Activated naive CD4-positive, alpha-beta T cell treated with anti-CD3 and anti-CD28 coated beads, Interleukin-2, amount 50 U/mL, for 72 hours (primary cell): ENCODE results near the gene GSX2. TPM values are rescaled to one million over a fixed set of nuclear protein-coding genes. Genes with fewer than 3 reads are reported as not detected.

Experiments used
- ATAC-seq, 2 donors: fragments of 150-1000 bp; cut with Tn5 transposase; 2 replicates each; pipeline ENCODE4 v1.10.0; 2021; ENCODE audit warnings: mild to moderate bottlenecking in 2 of 2, moderate library complexity in 2 of 2
- DNase-seq, 2 donors: peaks; one replicate each; pipeline ENCODE4 v3.0.0; 2021 to 2022; ENCODE audit warnings: low spot score in 2 of 2
- H3K27ac Mint-ChIP-seq, 2 donors: one replicate each; pipeline ENCODE4 v1.8.0; 2022; ENCODE audit warnings: mild to moderate bottlenecking in 2 of 2, mixed read lengths in 2 of 2
- H3K36me3 Mint-ChIP-seq, 2 donors: one replicate each; pipeline ENCODE4 v1.8.0; 2022; ENCODE audit warnings: mixed read lengths in 2 of 2
- H3K9me3 Mint-ChIP-seq, 2 donors: one replicate each; pipeline ENCODE4 v1.8.0; 2022; ENCODE audit warnings: mixed read lengths in 2 of 2
- total RNA-seq, 2 donors: library from RNA; stranded (reverse); gene quantifications; one replicate each; pipeline ENCODE4 v1.2.3, GENCODE V29; 2022

The GSX2 gene
- total RNA-seq, 2 donors from 2014 or later, result not detected

DNA sequence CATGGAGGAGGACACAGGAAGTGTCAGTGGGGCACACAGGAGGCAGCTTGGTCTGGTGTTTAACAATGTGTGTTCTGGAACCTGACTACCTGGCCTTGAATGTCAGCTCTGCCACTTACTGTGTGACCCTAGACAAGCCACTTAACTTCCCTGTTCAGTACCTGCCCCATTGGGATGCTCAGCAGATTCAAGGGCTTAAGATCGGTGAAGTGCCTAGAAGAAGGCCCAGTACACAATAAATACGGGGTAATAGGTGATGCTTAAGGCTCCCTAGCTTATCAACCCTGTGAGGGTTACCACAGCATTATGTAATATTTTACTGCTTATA lies 33.9 kb upstream of the GSX2 start:
- H3K9me3 Mint-ChIP-seq, result no peaks in the 10 kb centered on the region
- ATAC-seq, result no peak
- no peak overlapping the region for H3K27ac Mint-ChIP-seq
- no peak for DNase-seq
- peaks cover 0 to 9% of the 10 kb centered on the region in 2 donors for H3K36me3 Mint-ChIP-seq

DNA sequence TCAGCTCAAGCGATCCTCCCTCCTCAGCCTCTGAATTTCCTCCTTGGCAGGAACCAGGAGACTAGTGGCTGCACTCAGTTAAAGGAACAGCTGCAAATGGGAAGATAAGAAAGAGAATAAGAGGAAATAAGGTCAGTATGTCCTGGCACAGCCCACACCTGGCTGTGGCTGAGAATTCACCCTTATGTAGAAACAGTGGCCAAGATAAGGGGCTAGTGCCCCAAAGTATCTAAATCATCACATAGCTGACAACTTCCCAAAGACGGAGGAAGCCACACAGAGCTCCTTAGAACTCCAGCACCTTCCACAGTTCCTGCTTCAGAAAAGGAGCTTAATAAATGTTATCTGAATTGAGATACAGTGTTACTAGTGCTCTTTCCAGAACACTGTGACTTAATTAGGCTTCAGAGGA lies 33.2 kb upstream of the GSX2 start:
- no peak overlapping the region for H3K27ac Mint-ChIP-seq
- no peaks in the 10 kb centered on the region for H3K9me3 Mint-ChIP-seq
- no peak for DNase-seq
- peaks cover 0 to 9% of the 10 kb centered on the region in 2 donors for H3K36me3 Mint-ChIP-seq
- ATAC-seq, result no peak

DNA sequence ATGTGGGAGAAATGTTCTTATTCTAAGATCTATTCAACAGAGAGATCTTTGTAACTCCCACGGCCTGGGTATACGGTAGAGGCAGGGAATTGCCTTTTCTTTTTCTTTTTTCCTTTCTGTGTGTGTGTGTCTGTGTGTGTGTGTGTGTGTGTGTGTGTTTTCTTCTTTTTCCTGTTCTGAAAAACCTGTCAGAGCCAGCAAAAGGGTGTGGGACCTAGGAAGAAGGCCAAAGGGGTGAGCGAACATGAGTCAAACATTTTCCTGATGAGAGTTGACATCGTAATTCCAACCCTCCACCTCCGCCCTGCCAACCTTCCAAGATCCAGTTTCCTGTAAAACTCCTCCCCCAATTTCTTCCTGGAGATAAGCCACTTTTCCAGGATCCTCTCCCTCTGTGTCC lies 32.8 kb upstream of the GSX2 start:
- DNase-seq (no peak), ATAC-seq (no peak)
- peaks cover 0 to 1% of the 10 kb centered on the region in 2 donors for H3K9me3 Mint-ChIP-seq
- peaks cover 0 to 9% of the 10 kb centered on the region in 2 donors for H3K36me3 Mint-ChIP-seq
- H3K27ac Mint-ChIP-seq, result no peak overlapping the region

GRCh38 chr4:54073271-54073880 lies 26.6 kb upstream of the GSX2 start:
- ATAC-seq (no peak), DNase-seq (no peak)
- Mint-ChIP-seq H3K27ac (no peak overlapping the region), H3K9me3 (peaks cover 0 to 5% of the 10 kb centered on the region in 2 donors), H3K36me3 (no peaks in the 10 kb centered on the region)

GRCh38 chr4:54074381-54074780 lies 25.6 kb upstream of the GSX2 start:
- ATAC-seq, result no peak
- Mint-ChIP-seq H3K36me3 (no peaks in the 10 kb centered on the region), H3K27ac (no peak overlapping the region), H3K9me3 (peaks cover 0 to 5% of the 10 kb centered on the region in 2 donors)
- DNase-seq, result no peak

DNA sequence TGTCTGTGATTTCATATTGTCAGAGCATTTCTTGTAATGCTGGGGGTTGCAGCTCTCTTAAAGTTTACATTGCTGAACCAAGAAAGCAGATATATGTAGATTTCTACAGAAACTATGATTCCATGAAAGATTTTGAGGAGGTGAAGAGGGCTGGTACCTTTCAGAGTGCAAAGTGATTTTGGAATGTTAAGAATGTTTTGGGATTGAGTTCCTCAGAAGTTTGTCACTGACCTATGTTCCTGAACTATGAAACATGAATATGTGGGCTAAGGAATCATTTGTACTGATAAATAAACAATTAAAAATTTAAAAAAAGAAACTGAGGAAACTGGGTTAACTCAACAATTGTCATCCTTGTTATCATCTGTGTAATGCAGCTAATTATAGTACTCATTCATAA lies 23.3 kb upstream of the GSX2 start:
- Mint-ChIP-seq H3K27ac (no peak overlapping the region), H3K36me3 (no peaks in the 10 kb centered on the region), H3K9me3 (peaks cover 0 to 5% of the 10 kb centered on the region in 2 donors)
- ATAC-seq (no peak), DNase-seq (no peak)

GRCh38 chr4:54077812-54078211 lies 22.2 kb upstream of the GSX2 start:
- DNase-seq (no peak), ATAC-seq (peak in 1 of 2 donors; percentile 71)
- Mint-ChIP-seq H3K27ac (no peak overlapping the region), H3K36me3 (no peaks in the 10 kb centered on the region), H3K9me3 (no peaks in the 10 kb centered on the region)

- no peak overlapping the region for H3K27ac Mint-ChIP-seq
- no peaks in the 10 kb centered on the region for H3K36me3 Mint-ChIP-seq
- H3K9me3 Mint-ChIP-seq, result no peaks in the 10 kb centered on the region
- ATAC-seq (no peak), DNase-seq (no peak)
These were observed 17.8 kb upstream of the GSX2 start for GRCh38 chr4:54082168-54082567.

GRCh38 chr4:54085284-54085683 lies 14.7 kb upstream of the GSX2 start:
- Mint-ChIP-seq H3K36me3 (no peaks in the 10 kb centered on the region), H3K9me3 (no peaks in the 10 kb centered on the region), H3K27ac (no peak overlapping the region)
- DNase-seq, result no peak
- no peak for ATAC-seq

GRCh38 chr4:54089875-54090274 lies 10.1 kb upstream of the GSX2 start:
- DNase-seq (no peak), ATAC-seq (no peak)
- no peaks in the 10 kb centered on the region for H3K9me3 Mint-ChIP-seq
- H3K36me3 Mint-ChIP-seq, result peaks cover 0 to 5% of the 10 kb centered on the region in 2 donors
- H3K27ac Mint-ChIP-seq, result no peak overlapping the region

DNA sequence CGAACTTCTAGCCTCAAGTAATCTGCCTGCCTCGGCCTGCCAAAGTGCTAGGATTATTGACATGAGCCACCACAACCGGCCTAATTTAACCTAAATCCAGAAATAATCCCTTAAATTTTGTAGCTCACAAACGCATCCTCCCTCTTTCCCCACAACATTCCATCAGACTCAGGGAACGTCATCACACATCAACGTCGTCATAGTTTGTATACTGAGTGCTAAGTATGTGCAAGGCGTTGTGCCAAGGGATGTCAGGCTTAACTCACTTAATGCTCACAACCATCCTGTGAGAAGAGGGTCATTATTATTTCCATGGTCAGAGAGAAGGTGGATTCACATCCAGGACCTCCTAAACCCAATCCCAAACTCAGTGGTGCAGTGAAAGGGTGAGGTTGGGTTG lies 9.6 kb upstream of the GSX2 start:
- Mint-ChIP-seq H3K9me3 (no peaks in the 10 kb centered on the region), H3K27ac (no peak overlapping the region), H3K36me3 (peaks cover 0 to 5% of the 10 kb centered on the region in 2 donors)
- DNase-seq (no peak), ATAC-seq (no peak)

DNA sequence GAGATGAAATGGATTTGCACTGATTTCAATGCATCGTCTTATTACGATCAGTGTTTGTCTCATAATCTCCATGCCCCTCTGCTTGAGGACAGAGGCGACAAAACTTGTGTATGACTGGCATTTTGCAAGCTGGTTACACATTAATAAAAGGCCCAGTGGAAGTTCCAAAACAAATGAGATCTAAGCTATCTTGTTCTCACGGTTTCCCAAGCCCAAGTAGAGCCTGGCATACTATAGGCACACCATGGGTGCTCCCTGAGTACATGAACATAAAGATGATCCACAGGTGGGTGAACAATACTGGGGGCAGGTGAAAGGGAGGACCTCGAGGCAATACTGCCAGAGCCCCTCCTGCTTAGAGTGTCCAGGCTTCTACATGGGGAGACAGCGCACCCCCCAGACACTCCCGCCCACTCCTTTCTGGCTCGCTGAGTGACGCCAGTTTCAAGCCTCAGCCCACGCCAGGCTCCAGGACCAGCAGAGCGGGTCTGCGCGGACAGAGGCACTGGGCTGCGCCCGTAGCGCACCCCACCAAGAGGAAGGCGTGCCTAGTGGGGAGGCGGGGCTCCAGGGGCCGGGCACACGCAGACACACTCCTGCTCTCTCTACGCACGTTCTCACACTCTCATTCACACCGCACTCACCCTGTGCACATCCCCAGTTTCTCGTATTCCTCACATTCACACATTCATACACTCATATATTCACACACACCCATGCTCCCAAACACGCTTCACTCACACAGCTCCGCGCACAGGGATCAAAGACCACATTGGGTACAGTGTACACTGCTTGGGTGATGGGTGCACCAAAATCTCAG lies 8.9 kb upstream of the GSX2 start:
- DNase-seq, result no peak
- Mint-ChIP-seq H3K36me3 (peaks cover 2 to 7% of the 10 kb centered on the region in 2 donors), H3K9me3 (no peaks in the 10 kb centered on the region), H3K27ac (no peak overlapping the region)
- peak; percentile 30 to 42 for ATAC-seq

GRCh38 chr4:54091637-54092404 lies 8.1 kb upstream of the GSX2 start:
- Mint-ChIP-seq H3K9me3 (no peaks in the 10 kb centered on the region), H3K27ac (no peak overlapping the region), H3K36me3 (peaks cover 7 to 15% of the 10 kb centered on the region in 2 donors)
- DNase-seq (peak; percentile 68 to 72), ATAC-seq (peak; percentile 89 to 92)

DNA sequence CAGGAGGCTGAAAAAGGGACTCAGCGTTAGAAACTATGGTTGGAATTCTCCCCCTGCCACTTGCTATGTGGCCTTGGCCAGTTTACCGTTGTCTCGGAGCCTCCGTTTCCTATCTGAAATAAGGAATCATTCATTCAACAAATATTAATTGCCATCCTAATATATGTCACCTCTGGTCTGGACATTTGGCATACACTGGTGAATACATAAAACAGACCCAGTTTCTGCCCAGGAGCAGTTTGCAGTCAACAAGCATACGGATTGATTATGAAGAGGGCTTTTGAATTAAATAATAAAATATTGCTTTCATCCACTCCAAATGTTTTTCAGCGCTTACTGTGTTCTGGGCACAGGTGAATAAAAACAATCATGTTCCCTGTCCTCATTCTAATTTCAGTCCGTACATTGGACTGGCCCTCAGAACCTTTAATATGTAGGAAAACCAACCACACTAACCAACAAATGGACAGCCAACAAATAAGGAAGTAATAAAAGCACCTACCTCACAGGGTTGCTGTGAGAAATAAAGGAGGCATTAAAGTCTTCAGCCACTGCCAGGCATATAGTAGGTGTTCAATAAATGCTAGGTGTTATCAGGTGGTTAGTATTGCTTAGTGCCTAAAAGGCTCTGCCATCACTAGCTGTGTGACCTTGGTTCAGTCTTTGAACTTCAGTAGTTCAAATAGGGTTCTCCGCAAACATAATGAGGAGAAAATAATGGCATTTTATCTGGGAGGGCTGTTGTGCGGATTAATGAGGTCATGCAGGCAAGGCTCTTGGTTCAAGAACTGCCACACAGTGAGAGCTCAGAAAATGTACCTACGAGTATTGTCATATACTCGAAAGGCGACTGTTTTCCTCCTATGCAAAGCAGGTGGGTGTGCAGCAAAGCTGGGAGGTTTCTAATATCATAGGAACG lies 7.3 kb upstream of the GSX2 start:
- Mint-ChIP-seq H3K9me3 (no peaks in the 10 kb centered on the region), H3K27ac (no peak overlapping the region), H3K36me3 (peaks cover 7 to 15% of the 10 kb centered on the region in 2 donors)
- DNase-seq (no peak), ATAC-seq (no peak)

DNA sequence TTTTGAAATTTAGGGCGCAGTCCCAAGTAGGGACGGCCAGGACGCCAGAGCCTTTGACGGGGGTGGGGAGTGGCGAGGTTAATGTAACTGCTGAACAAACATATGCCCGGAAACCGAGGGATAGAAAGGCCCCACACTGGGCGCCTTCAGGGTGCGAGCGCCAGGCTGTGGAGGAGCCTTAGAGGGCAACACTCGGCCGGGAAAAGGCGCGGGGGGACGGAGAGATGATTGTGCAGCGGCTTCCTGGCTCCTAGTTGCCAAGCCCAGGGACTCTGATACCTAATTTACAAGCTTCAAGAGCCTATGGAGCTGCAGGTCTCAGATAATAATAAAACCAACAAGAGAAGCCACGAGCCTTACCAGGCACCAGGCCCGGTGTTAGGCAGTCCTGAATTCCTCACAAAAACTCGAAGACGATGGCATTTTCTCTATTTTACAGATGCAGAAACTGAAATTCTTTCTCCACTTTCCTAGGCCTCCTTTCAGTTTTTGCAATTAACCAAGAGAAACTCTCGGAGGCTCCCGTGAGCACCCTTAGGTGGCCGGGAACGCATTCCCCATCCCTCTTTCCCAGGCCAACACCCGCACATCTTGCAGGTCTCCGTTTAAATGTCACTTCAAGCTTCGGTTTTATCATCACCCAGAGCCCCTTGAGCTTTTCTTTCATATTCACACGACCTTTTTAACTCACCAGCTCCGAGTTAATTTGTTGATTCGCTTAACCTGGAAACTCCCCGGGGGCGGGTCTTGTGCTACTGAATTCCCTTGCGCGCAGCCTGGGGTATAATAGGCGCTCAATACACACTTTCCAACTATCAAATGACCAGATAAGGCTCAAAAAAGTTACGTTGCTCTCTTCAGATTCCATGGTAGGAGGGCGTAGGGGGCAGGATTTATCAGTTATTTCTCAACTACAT lies 6.4 kb upstream of the GSX2 start:
- H3K36me3 Mint-ChIP-seq, result peaks cover 7 to 15% of the 10 kb centered on the region in 2 donors
- ATAC-seq, result no peak
- no peaks in the 10 kb centered on the region for H3K9me3 Mint-ChIP-seq
- DNase-seq, result no peak
- no peak overlapping the region for H3K27ac Mint-ChIP-seq

DNA sequence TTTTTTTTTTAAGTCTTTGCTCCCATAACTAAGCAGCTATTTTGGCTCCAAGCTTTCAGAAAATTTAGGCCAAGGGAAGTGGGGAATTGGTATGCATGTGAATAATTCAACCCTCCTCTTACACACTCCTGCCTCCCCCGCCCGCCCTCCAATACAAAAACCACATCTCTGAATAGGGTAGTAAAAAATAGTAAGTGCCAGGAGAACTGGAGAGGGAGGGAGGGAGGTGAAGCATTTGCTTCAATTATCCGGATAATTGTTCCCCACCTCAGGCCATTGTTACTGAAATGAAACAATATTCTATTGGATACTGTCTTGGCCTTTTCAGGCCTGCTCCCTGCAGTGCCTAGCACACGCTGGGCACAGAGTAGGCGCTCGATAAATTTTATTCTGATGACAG lies 5.5 kb upstream of the GSX2 start:
- Mint-ChIP-seq H3K9me3 (no peaks in the 10 kb centered on the region), H3K36me3 (peaks cover 7 to 15% of the 10 kb centered on the region in 2 donors)
- no peak for ATAC-seq

More for the DNA sequence above, 5.5 kb upstream of the GSX2 start:
- H3K27ac Mint-ChIP-seq, result no peak overlapping the region
- DNase-seq, result no peak
